GM18499 (cell line): Measurements from ENCODE around the gene MAGOHB.
"Not testable (repeated sequence)": the region's sequence is repeated elsewhere in the genome, so short reads cannot be mapped to it uniquely, and the experiment has no call there.

Experiments
- ATAC-seq: cut with Tn5 transposase; IDR thresholded peaks from one replicate; pipeline ENCODE4 v1.9.1; 2021; ENCODE audit warnings: moderate number of reproducible peaks; ENCODE audit not compliant: insufficient read depth, unreplicated experiment

Gene MAGOHB

DNA sequence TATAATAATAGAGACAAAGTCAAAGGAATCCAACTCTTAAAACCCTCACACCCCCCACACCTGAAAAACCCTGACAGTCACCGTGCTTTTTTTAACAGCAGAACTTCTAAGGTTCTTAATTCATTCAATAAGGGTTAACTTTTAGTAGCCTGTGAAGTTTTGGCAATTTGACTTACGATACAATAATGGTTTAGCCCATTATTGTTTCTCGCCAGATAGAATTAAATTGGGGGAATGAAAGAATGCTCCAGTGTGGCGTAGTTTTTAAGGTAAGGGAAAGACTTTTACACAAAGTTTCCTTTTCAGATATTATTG, 604 bp upstream of the MAGOHB start:
- no peak for ATAC-seq

DNA sequence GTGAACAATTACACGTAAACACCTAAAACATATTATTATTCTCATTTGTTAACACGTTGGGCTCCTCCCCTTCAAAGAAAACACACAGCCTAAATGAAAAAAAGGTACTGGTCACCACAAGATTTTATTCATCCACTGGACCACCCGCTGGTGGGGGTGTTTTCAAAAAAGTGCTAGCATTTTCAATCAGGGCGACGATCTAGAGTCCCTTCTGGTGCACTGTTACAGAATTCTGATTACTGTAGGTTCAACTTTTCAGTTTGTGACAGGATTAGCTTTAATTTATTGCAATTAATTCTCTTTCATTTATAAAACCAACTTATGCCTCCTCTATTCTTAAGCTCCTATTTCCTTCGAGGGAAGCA, 443 bp downstream of the MAGOHB start:
- ATAC-seq = no peak

DNA sequence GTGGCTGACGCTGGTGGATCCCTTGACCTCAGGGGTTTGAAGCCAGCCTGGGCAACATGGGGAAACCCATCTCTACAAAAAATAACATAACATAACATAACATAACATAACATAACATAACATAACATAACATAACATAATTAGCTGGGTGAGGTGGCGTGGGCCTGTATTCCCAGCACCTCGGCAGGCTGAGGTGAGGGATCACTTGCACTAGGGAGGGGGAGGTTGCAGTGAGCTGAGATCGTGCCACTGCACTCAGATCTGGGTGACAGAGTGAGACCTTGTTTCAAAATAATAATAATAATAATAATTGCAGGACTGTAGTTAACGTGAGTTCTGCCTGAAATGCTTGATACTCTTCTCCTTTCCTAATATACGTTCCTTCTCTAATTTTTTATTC, 1.3 kb downstream of the MAGOHB start:
- no peak for ATAC-seq

DNA sequence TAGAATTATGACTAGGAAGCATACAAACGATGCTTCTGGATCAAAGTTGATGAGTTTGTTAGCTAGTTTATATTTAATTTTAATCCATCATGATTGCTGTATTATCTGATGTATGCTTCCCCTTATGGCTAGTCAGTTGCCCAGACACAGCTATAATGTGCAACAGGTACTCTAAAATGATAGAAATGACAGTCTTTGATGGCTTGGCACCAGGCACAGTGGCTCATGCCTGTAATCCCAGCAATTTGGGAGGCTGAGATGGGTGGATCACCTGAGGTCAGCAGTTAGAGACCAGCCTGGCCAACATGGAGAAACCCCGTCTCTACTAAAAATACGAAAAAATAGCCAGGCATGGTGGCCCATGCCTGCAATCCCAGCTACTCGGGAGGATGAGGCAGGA, 2.2 kb downstream of the MAGOHB start:
- not testable (repeated sequence) for ATAC-seq

DNA sequence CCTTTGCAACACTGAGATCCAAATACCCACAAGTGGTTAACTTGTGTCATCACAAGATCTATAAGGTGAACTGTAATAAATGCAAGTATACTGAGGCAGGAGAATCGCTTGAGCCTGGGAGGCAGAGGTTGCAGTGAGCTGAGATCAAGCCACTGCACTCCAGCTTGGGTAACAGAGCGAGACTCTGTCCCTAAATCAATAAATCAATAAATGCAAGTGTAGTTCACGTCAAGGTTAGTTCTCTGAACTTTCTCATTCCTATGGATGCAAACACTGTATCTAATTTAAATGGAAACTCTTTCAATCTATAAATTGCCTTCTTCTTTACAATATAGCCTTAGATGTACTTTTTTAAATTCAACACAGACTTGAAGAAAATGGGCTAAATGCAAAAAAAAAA, 3.2 kb downstream of the MAGOHB start:
- ATAC-seq = no peak

DNA sequence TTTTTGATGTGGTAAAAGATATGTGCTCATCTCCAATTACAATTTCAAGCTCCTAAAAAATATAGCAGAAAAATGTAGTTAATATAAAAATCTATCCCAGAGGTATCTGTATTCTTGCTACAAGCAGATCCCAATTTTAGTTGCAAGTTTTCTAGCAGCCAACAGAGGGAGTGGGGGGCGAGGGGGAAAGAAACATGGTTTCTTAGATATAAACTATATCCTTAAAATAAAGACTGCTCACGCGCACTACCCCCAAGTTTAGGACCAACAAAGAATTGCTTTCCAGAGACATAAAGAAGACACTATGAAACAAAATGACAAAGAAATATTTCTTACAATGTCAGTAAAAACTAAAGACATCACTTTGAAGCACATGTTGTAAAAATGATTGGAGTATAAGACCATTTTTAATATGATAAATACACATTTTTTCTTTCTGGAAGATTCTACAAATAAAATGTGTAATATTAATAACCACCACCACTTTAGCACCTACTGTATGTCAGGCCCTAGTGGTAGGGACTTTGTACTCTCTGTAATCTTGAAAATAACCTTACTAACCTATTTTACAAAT, 5.4 kb downstream of the MAGOHB start:
- ATAC-seq = no peak

DNA sequence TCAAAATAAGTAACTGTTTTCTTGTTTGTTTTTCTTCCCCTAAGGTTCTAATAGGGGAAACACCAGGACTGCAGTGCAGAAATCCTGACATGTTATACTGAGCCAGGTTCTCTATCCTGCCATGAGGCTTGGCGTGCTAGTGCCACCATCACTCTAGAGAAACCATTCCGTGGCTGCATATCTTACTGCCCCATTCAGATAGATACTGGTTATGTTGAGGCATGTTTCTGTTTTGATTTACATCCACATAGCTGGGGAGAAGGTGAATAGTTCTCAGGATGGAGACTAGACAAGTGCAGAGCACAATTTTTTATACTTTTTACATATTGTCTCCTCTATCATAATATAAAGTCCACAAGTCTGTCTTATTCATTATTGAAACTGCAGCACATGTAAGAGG, 11.5 kb downstream of the MAGOHB start:
- ATAC-seq = no peak

DNA sequence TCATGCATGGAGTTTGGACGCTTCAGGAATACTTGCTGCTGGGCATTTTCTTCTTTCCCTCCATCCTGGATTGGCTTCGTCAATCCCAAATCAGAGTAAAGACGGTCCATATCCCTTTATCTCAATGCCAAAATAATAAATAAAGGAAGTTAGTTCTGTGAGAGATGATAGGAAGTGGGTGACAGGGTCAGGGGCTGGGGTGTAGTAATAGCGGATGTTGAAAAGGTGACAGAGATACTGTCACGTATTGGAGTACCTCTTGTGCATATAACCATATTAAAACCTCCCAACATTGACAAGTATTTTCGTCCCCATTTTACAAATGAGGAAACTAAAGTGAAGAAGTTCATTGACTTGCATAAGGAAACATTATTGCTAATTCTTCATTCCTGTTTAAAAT, 12.4 kb downstream of the MAGOHB start:
- no peak for ATAC-seq

DNA sequence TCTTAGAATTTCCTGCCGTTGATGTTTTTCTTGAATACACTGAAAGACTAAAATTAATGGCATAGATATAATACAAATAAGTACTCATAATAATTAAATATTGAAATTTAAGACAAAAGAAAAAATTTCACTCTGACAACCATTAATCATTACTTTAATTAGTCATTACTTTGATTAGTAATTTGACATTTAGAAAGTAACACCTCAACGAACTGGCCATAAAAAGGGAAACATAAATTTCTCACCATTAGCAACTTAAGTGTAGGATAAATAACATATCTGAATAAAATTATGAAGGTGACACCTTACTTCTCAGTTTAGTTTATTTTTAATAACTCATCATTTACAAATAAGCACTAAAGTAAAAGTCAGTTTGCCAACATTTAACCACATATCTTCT, 17.5 kb downstream of the MAGOHB start:
- no peak for ATAC-seq

DNA sequence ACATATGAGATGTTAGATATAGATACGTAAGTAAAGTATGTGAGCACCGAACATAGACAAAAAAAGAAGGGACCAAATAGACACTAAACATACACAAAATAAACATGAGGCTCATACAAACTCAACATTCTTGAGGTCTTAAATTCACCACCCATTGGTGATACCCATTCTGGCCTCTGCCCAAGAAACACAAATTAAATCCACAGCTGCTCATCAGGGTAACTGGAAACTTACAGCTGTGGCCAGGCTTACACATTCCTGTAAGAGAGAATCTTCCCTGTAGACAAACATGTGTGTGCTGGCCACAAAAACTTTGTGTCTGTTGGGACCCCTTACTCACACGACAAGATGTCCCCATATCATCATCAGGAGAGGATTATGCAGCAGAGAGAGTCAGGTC, 22.4 kb downstream of the MAGOHB start:
- no peak for ATAC-seq

DNA sequence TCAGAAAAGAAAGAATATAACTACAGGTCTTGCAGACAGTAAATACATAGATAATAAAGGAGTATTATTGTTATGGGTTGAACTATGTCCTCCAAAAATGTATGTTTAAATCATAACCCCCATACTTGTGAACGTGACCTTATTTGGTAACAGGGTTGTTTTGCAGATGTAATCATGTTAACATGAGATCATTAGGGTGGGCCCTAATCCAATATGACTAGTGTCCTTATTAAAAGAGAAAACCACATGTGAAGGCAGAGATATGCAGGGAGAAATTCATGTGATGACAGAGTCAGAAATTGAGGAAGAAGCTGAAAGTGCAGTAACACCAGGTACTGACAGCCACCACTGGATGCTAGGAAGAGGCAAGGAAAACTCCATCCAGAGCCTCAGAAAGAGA, 29.0 kb downstream of the MAGOHB start:
- no peak for ATAC-seq

DNA sequence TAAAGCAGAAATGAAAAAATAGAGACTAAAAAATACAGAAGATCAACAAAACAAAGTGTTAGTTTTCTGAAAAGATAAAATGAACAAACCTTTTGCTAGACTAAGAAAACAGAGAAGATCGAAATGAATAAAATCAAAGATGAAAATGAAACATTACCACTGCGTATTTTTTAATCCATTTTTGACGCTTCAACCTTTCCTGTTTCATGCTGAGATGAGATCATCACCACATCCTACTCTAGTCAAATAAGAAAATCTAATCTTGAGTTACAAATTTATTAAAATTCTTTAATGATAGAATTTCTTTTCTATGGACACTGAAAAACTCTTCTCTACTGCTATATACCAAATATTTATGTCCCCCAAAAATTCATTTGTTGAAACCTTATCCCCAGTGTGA, 30.7 kb downstream of the MAGOHB start:
- ATAC-seq = no peak

DNA sequence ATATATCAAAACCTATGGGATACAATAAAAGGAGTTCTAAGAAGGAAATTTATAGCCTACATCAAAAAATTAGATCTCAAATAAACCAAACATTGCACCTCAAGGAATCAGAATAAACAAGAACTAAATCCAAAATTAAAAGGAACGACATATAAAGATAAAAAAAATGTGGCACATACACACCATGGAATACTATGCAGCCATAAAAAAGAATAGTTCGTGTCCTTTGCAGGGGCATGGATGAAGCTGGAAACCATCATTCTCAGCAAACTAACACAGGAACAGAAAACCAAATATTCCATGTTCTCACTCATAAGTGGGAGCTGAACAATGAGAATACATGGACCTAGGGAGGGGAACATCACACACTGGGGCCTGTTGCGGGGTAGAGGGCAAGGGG, 31.3 kb downstream of the MAGOHB start:
- ATAC-seq = not testable (repeated sequence)

DNA sequence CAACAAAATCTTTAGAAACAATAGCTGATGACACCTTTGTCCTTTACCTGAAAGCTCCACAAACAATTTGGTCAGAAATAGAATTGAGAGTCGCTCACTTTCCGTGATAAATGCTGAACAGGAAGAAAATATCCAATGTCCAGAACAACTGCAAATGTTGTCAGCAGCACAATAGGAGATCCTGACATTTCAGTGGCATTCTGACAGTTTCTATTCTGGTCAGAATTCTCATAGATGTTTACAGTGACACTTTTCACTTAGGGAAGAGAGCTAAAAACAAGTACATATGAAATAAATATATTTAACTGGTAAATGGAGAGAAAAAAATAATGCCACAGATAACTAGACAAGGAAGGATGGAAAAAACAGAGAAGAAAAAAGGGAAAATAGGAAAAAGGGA, 39.1 kb downstream of the MAGOHB start:
- ATAC-seq = no peak

DNA sequence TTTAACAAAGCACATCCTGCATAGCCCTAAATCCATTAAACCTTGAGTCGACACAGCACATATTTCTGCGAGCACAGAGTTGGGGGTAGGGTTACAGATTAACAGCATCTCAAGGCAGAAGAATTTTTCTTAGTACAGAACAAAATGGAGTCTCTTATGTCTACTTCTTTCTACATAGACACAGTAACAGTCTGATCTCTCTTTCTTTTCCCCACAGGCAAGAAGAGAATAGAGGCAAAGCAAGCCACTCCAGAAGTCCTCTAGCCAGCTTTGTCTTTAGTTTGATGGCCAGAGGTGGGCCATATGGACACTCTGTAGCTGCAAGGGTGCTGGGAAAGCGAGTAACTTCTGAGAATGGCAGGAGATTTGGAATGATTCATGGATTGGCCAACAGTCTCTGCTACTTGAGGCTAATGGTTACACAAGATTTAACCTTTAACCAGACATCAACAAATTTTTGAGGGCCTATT, 41.4 kb downstream of the MAGOHB start:
- not testable (repeated sequence) for ATAC-seq

DNA sequence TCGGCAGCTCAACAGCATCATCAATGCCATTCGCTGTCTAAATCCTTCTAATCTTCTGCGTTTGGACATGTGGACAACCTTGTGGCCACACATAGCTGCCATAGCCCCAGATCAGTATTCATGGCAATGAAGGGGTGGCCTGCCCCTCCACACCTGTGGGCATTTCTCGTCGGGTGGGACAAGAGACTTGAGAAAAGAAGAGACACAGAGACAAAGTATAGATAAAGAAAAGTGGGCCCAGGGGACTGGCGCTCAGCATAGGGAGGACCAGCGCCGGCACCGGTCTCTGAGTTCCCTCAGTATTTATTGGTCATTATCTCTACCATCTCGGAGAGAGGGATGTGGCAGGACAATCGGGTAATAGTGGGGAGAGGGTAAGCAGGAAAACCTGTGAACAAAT, 42.3 kb downstream of the MAGOHB start:
- no peak for ATAC-seq

DNA sequence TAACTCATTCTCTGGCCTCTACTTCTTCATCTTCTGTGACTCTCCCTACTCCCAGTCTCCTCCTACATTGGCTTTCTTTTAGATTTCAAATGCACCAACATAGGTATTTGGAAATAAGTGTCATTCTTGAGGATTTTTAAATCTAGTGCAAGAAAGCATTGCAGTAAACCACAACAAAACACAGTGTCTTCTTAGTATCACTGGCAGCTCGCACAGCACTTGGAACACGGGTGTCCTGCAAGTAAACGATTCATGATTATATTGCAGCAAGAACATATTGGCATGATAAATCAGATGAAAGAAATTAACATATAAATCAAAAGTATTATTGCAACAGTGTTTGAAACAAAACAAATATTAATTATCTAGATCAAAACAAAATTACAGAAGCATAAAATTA, 45.6 kb downstream of the MAGOHB start:
- no peak for ATAC-seq

DNA sequence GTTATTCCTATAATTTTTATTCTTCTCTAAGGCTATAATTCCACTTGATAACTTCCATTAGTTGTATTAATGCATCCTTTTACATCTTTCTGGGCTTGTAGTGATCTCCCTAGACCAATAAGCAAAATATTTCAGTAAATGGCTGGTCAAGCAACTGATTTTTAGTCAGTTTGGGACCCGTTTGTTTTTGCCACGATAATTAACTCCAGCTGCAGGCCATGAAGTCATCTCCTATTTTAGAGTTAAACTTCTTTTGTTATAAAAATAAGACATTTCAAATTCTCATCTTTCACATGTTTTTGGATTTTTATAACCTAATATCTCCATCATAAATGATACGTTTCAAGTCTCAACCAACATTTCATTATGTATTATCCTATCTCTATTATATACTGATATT, 49.4 kb downstream of the MAGOHB start:
- no peak for ATAC-seq

DNA sequence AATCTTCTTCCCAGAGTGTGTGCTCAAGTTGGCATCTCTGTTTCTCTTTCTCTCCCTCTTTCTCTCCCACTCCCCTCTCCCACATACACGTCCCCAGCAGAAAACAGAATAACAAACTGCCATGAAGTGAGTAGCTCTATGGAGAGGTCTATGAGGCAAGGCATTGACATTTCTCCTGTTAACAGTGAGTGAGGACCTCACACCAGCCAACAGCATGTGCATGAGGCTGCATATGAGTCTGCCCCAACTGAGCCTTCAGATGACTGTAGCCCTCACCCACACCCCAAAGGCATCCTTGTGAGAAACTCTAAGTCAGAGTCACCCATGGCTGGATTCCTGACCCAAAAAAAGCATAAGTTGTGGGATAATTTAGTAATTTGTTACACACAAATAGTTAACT, 50.4 kb downstream of the MAGOHB start:
- ATAC-seq = no peak

DNA sequence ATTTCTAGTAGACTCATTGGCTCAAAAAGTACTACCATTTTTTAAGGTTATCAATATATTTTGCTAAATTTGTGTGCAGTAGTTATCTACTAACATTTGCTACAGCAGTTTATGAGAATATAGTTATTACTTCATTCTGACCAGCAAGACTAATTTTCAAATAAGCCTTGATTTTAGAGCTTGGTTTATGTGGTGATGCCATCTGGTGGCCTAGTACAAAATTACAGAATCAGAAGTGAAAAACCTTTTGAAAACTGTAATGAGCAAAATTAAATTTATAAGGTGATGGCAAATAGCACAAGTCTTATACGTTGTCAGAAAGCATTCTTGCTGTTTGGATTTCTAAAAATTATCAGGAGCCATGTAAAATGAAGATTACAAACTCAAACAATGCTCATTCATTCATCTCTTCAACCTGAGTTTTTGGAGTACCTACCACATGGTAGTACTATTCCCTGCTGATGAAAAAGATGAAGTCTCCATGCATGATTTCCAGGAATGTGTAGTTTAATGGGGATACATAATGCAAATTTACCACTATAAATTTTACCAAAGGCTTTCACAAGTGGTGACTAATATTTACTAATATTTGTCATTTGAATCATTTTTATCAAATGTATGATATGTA, 51.0 kb downstream of the MAGOHB start:
- ATAC-seq = no peak

DNA sequence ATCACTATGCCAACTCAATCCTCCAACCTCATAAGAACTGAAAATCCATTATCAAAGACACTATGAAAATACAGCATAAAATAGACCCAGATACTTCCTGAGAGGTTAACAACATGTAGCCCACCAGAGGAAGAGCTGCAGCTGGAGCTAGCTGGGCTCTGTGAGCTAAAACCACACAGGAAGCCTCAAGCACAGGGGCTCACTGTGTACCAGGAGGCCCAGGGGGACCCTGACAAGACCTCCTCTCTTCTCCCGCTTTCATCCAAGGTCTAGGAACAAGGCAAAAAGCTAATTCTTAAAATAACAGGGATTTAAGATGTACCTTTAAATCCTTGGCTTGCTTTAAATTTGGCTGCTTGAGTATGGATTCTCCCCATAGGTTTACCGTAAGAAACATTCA, 54.2 kb downstream of the MAGOHB start:
- no peak for ATAC-seq

DNA sequence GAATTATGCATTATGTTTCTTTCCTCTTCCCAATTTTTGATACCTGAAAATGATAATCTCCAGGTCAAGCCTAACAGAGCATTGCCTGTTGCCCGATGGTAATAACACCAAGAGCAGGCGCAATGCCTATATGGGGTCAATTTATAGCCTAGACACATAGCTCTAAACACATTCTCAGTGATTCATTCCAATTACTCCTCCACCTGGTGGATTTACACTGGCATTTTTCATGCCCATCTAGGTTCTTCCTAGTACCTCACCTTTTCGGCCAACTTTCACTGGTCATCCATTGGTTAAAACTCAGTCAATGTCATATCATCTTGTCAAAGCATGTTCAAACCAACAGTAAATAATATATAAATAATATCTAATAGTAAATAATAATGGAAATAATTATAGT, 54.6 kb downstream of the MAGOHB start:
- no peak for ATAC-seq

DNA sequence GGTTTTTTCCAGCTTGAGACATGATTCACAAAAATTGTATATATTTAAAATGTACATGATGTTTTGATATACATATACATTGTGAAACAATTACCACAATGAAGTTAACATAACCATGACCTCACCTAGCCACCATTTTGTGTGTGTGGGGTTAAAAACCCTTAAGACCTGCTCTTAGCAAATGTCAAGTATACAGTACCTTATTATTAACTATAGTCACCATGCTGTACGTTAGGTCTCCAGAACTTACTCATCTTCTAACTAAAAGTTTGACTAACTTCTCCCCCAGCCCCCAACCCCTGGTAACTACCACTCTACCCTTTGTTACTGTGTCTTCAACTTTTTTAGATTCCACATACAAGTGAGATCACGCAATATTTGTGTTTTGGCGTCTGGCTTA, 55.1 kb downstream of the MAGOHB start:
- ATAC-seq = no peak
